ENCODE measurements around the gene WNT5B. TPM values are rescaled to one million over a fixed set of nuclear protein-coding genes. Genes with fewer than 3 reads are reported as not detected.

The WNT5B gene
- total RNA-seq, 1 donor from 2014 or later: 0.79 TPM

DNA sequence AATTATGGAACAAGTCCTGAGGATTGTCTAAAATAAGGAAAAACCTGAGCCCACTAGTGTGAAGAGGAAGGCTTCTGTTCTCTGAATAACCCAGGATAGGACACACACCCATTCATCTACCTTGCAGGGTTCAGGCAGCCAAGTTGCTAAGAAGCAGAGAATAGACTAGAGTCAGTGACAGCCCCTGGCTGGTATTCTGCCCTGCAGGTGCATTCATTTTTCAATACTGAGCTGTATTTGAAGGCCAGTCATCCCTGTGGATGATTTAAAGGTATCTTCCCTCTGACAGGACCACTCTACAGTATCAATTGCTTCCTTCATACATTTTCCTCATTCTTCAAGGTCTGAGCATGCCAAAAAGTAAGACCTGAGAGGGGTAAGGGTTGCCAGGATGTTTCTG, 22.9 kb downstream of the WNT5B start:
- Histone ChIP-seq H3K27me3 (ENCODE audit: control insufficient read depth, insufficient read depth, low read length) (no peaks in the 10 kb centered on the region), H3K4me3 (ENCODE audit: low read depth, low read length) (no peak overlapping the region), H3K36me3 (ENCODE audit: control insufficient read depth, insufficient read depth, low read length) (no peaks in the 10 kb centered on the region)
- FAIRE-seq (no peak), DNase-seq (ENCODE audit: low read depth) (no peak)
- TF ChIP-seq, protein P1, sequence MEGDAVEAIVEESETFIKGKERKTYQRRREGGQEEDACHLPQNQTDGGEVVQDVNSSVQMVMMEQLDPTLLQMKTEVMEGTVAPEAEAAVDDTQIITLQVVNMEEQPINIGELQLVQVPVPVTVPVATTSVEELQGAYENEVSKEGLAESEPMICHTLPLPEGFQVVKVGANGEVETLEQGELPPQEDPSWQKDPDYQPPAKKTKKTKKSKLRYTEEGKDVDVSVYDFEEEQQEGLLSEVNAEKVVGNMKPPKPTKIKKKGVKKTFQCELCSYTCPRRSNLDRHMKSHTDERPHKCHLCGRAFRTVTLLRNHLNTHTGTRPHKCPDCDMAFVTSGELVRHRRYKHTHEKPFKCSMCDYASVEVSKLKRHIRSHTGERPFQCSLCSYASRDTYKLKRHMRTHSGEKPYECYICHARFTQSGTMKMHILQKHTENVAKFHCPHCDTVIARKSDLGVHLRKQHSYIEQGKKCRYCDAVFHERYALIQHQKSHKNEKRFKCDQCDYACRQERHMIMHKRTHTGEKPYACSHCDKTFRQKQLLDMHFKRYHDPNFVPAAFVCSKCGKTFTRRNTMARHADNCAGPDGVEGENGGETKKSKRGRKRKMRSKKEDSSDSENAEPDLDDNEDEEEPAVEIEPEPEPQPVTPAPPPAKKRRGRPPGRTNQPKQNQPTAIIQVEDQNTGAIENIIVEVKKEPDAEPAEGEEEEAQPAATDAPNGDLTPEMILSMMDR (IDR thresholded peaks at IDR 0.05; ENCODE audit: insufficient read depth, low read length, severe bottlenecking): no peak

DNA sequence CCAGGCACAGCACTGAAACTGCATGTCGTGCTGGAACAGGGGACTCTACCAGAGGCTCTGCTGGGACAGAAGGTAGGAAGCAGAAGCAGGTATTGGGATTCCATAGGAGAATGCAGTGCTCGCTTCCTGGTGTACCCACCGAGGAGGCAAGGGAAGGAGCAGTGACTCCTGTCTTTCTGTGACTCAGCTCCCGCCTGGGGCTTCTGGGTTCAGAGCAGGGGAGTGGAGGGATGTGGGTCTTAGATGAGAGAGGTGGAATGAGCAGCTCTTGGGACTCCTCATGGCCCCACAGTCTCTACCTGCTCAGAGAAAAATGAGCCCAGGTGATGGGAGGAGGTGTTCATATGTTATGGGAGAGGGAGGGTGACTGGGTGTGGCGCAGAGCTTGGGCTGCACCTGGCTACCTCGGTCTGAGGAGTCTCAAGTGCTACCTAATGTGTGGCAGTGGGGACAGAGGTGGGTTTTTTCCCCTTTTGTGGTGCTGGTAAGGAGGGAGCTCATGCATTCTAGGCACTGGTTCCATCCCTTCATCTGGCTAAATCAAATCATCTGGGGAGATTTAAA, 26.3 kb downstream of the WNT5B start:
- Histone ChIP-seq H3K4me3 (ENCODE audit: low read depth, low read length) (no peak overlapping the region), H3K27me3 (ENCODE audit: control insufficient read depth, insufficient read depth, low read length) (no peaks in the 10 kb centered on the region), H3K36me3 (ENCODE audit: control insufficient read depth, insufficient read depth, low read length) (no peaks in the 10 kb centered on the region)
- TF ChIP-seq, protein P1 (IDR thresholded peaks at IDR 0.05; ENCODE audit: insufficient read depth, low read length, severe bottlenecking): no peak
- FAIRE-seq (no peak), DNase-seq (ENCODE audit: low read depth) (peak; percentile 51)

DNA sequence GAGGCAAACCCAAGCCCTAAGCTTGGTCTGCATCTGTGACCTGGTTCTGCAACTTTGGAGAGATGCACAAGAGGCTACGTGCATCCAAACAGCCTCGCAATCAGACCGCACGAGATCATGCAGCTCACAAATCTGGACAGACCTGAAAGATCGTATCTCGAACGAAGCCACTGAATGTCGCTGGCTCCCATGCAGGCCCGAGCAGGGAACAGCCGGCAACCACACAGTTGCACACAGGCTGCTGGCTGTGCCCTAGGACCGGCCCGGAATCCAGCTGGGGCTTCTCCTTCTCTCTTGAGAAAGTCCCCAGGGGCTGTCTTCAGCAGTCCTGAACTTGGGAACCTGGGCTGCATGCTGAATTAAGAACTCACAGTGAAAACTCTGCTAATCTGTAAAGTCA, 27.9 kb downstream of the WNT5B start:
- Histone ChIP-seq H3K27me3 (ENCODE audit: control insufficient read depth, insufficient read depth, low read length) (no peaks in the 10 kb centered on the region), H3K36me3 (ENCODE audit: control insufficient read depth, insufficient read depth, low read length) (no peaks in the 10 kb centered on the region), H3K4me3 (ENCODE audit: low read depth, low read length) (no peak overlapping the region)
- FAIRE-seq (no peak), DNase-seq (ENCODE audit: low read depth) (no peak)
- TF ChIP-seq, protein P1 (IDR thresholded peaks at IDR 0.05; ENCODE audit: insufficient read depth, low read length, severe bottlenecking): no peak

DNA sequence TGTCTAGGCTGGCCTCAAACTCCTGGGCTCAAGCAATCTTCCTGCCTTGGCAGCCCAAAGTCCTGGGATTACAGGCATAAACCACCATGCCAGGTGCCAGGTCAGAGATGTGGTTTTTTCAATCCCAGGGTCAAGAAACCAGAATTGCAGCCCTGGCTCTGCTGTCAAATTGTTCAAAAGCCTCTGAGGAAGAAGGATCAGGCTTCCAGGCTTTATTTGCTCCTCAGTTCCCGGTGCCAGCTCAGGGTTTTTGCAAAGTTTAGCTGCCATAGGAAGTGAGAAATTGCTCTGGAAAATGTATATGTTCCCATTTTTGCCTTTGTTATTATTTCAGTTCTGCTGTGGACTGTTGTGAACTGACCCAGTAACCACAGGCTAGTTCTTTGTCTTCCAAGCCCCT, 28.7 kb downstream of the WNT5B start:
- no peak for FAIRE-seq
- H3K4me3 ChIP-seq (ENCODE audit: low read depth, low read length): no peak overlapping the region
- TF ChIP-seq, protein P1 (IDR thresholded peaks at IDR 0.05; ENCODE audit: insufficient read depth, low read length, severe bottlenecking): no peak
- no peaks in the 10 kb centered on the region for H3K36me3 ChIP-seq (ENCODE audit: control insufficient read depth, insufficient read depth, low read length)
- no peak for DNase-seq (ENCODE audit: low read depth)
- no peaks in the 10 kb centered on the region for H3K27me3 ChIP-seq (ENCODE audit: control insufficient read depth, insufficient read depth, low read length)

DNA sequence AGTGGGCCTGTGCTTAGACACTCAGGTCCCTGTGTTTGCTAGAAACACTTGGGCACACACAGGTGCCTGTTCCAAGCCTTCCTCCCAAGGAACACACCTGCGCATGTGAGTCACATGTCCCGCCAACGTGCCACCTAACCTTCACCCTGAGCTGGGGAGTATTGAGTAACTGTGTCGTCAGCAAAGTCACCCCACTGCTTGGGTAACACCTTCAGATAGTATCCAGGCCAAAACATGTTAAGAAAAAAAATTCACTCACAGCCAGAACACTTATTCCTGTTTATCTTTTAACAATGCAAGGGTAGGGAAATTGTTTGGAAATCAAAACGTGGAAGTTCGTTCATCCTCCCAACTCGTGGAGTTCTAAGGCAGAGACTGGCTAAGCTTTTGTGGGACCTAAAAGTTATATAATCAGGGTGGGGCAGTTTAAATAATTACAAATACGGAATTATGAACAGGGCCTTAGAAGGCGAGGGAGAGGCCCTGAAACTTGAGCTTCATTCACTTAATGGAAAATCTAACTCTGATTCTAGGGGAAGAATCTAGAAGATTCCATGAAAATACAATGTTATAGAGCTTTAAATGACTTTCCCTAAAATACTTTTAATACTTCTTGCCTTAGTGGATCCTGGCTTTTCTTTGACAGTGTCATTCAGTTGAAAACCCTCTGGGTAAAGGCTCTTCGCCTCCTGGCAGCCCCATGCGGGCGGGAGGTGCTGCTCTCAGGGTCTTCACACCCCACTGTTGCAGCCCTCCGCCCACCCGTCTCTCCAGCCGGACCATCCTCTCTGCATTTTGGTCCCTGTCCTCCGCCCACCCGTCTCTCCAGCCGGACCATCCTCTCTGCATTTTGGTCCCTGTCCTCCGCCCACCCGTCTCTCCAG, 31.5 kb downstream of the WNT5B start:
- Histone ChIP-seq H3K4me3 (ENCODE audit: low read depth, low read length) (peak overlapping the region; percentile 11), H3K27me3 (ENCODE audit: control insufficient read depth, insufficient read depth, low read length) (no peaks in the 10 kb centered on the region), H3K36me3 (ENCODE audit: control insufficient read depth, insufficient read depth, low read length) (no peaks in the 10 kb centered on the region)
- TF ChIP-seq, protein P1 (IDR thresholded peaks at IDR 0.05; ENCODE audit: insufficient read depth, low read length, severe bottlenecking): no peak
- peak; percentile 98 for DNase-seq (ENCODE audit: low read depth)
- FAIRE-seq: peak; percentile 97

Measured in bronchial epithelial cell (primary cell).